Fibroblast of lung (primary cell): ENCODE results near the gene ENTPD6. TPM values are rescaled to one million over a fixed set of nuclear protein-coding genes. Genes with fewer than 3 reads are reported as not detected.
A peak's percentile ranks its signal among the peaks of the same experiment; 100 is the strongest.

ENCODE experiments used
- DNase-seq, 2 donors: peaks; one replicate each; pipeline versions ENCODE4 v3.0.0 to v3.0.0-alpha.2; 2010; ENCODE audit warnings: low read depth in 2 of 2
- H2AFZ ChIP-seq: 2 replicates; pipeline ENCODE4 v1.5.1; 2012; ENCODE audit warnings: low read length, control low read depth, inconsistent platforms
- H3K27ac ChIP-seq: 2 replicates; pipeline ENCODE4 v1.5.1; 2011; ENCODE audit warnings: low read length, control low read depth; ENCODE audit not compliant: insufficient read depth
- H3K27me3 ChIP-seq: 2 replicates; pipeline ENCODE4 v1.5.1; 2011; ENCODE audit warnings: mild to moderate bottlenecking, low read length; ENCODE audit not compliant: control insufficient read depth, insufficient read depth
- H3K36me3 ChIP-seq: 2 replicates; pipeline ENCODE4 v1.5.1; 2011; ENCODE audit warnings: low read length; ENCODE audit not compliant: control insufficient read depth, insufficient read depth
- H3K4me1 ChIP-seq: 2 replicates; pipeline ENCODE4 v1.5.1; 2011; ENCODE audit warnings: low read length; ENCODE audit not compliant: control insufficient read depth, insufficient read depth; ENCODE audit errors: extremely low read depth
- H3K4me2 ChIP-seq: 2 replicates; pipeline ENCODE4 v1.5.1; 2011; ENCODE audit warnings: low read length, control low read depth; ENCODE audit not compliant: insufficient read depth; ENCODE audit errors: extremely low read depth
- H3K4me3 ChIP-seq, 4 experiments: fragments of 200-600 bp in 1 of 4; sonication (generic) in 1 of 4; replicated peaks in 1 of 4; 2 replicates each; pipeline ENCODE4 v1.5.1; 2011 to 2016; ENCODE audit warnings: low read length in 4 of 4, low read depth in 3 of 4, mild to moderate bottlenecking in 3 of 4, control low read depth in 2 of 4, inconsistent platforms in 1 of 4, mixed read lengths in 1 of 4; ENCODE audit not compliant: insufficient read depth in 1 of 4; ENCODE audit errors: control extremely low read depth in 1 of 4
- H3K79me2 ChIP-seq: 2 replicates; pipeline ENCODE4 v1.5.1; 2012; ENCODE audit warnings: mild to moderate bottlenecking, low read length, inconsistent platforms; ENCODE audit not compliant: control insufficient read depth, insufficient read depth
- H3K9ac ChIP-seq: 2 replicates; pipeline ENCODE4 v1.5.1; 2011; ENCODE audit warnings: mild to moderate bottlenecking, low read length, control low read depth; ENCODE audit not compliant: insufficient read depth
- H3K9me3 ChIP-seq: 2 replicates; pipeline ENCODE4 v1.5.1; 2012; ENCODE audit warnings: low read depth, low read length; ENCODE audit not compliant: control insufficient read depth, insufficient read depth
- H4K20me1 ChIP-seq: 2 replicates; pipeline ENCODE4 v1.5.1; 2011; ENCODE audit warnings: low read length; ENCODE audit not compliant: control insufficient read depth, insufficient read depth; ENCODE audit errors: extremely low read depth
- CTCF ChIP-seq, 2 donors: IDR thresholded peaks in 1 of 2; conservative IDR thresholded peaks in 1 of 2; 1 replicate in 1 of 2; 2 replicates in 1 of 2; pipeline ENCODE4 v1.5.1; 2011 to 2012; ENCODE audit warnings: low read length in 2 of 2, control low read depth in 1 of 2, inconsistent platforms in 1 of 2, low read depth in 1 of 2, mild to moderate bottlenecking in 1 of 2
- EZH2 ChIP-seq: IDR thresholded peaks from 2 replicates; pipeline ENCODE4 v1.5.1; 2012; ENCODE audit warnings: low read length, control low read depth, mild to moderate bottlenecking; ENCODE audit errors: missing control alignments
- polyA plus RNA-seq, 2 donors: library from polyadenylated mRNA; depleted of rRNA in 1 of 2; stranded (reverse) in 1 of 2; unstranded in 1 of 2; fragments of >200 nt; gene quantifications; 2 replicates each; pipeline ENCODE4 v1.2.1, GENCODE V29; 2011 to 2012; ENCODE audit warnings: missing spikeins in 1 of 2
- total RNA-seq: library from RNA; depleted of rRNA; stranded (reverse); fragments of >200 nt; gene quantifications from 2 replicates; pipeline ENCODE4 v1.2.1, GENCODE V29; 2014

Gene ENTPD6
- total and polyA plus RNA-seq, 2 donors (not counting 1 experiment from before 2014, with no cell fraction given) = 45.7 to 56.5 TPM

GRCh38 chr20:25194333-25194972, 1.1 kb upstream of the ENTPD6 start:
- H3K79me2 ChIP-seq = peaks cover 18% of the 10 kb centered on the region
- no peak overlapping the region for H3K4me3 ChIP-seq
- H3K27ac ChIP-seq = no peak overlapping the region
- no peaks in the 10 kb centered on the region for H4K20me1 ChIP-seq
- no peak for DNase-seq
- no peak for TF ChIP-seq CTCF (conservative IDR thresholded peaks at IDR 0.05 in 1 of 2, IDR thresholded peaks at IDR 0.05 in 1 of 2; ENCODE audit: low read depth in 1 of 2, low read length in 2 of 2)
- TF ChIP-seq EZH2 = no peak
- no peak overlapping the region for H3K9ac ChIP-seq
- no peak overlapping the region for H2AFZ ChIP-seq
- peaks cover 8% of the 10 kb centered on the region for H3K27me3 ChIP-seq
- H3K4me2 ChIP-seq = no peak overlapping the region
- no peaks in the 10 kb centered on the region for H3K9me3 ChIP-seq
- no peaks in the 10 kb centered on the region for H3K36me3 ChIP-seq
- peaks cover 3% of the 10 kb centered on the region for H3K4me1 ChIP-seq

- H3K27ac ChIP-seq = peak overlapping the region; percentile 74
- H3K4me3 ChIP-seq = peak overlapping the region; percentile 65 to 78 (median 72)
- TF ChIP-seq EZH2 = no peak
- no peak for TF ChIP-seq CTCF (conservative IDR thresholded peaks at IDR 0.05 in 1 of 2, IDR thresholded peaks at IDR 0.05 in 1 of 2; ENCODE audit: low read depth in 1 of 2, low read length in 2 of 2)
- no peaks in the 10 kb centered on the region for H3K9me3 ChIP-seq
- no peaks in the 10 kb centered on the region for H4K20me1 ChIP-seq
- peaks cover 19% of the 10 kb centered on the region for H3K79me2 ChIP-seq
- peak overlapping the region; percentile 89 for H3K4me2 ChIP-seq
- peak in 1 of 2 donors; percentile 15 for DNase-seq
- no peaks in the 10 kb centered on the region for H3K36me3 ChIP-seq
- peak overlapping the region; percentile 56 for H2AFZ ChIP-seq
- H3K27me3 ChIP-seq = peaks cover under 1% of the 10 kb centered on the region
- peaks cover 3% of the 10 kb centered on the region for H3K4me1 ChIP-seq
- peak overlapping the region; percentile 84 for H3K9ac ChIP-seq
These were observed 662 bp downstream of the ENTPD6 start for GRCh38 chr20:25195962-25196785.

GRCh38 chr20:25196786-25197120, 1.2 kb downstream of the ENTPD6 start:
- no peaks in the 10 kb centered on the region for H3K36me3 ChIP-seq
- H3K9ac ChIP-seq = no peak overlapping the region
- H3K4me2 ChIP-seq = peak overlapping the region; percentile 89
- H2AFZ ChIP-seq = no peak overlapping the region
- H3K27ac ChIP-seq = no peak overlapping the region
- no peaks in the 10 kb centered on the region for H3K9me3 ChIP-seq
- no peaks in the 10 kb centered on the region for H4K20me1 ChIP-seq
- no peak for TF ChIP-seq EZH2
- no peak for TF ChIP-seq CTCF (conservative IDR thresholded peaks at IDR 0.05 in 1 of 2, IDR thresholded peaks at IDR 0.05 in 1 of 2; ENCODE audit: low read depth in 1 of 2, low read length in 2 of 2)
- peak overlapping the region; percentile 65 to 78 (median 72) for H3K4me3 ChIP-seq
- H3K27me3 ChIP-seq = no peaks in the 10 kb centered on the region
- DNase-seq = no peak
- peaks cover 23% of the 10 kb centered on the region for H3K79me2 ChIP-seq
- peaks cover 3% of the 10 kb centered on the region for H3K4me1 ChIP-seq
